PC-3 (cell line): ENCODE results near the gene MAML2. TPM values are rescaled to one million over a fixed set of nuclear protein-coding genes. Genes with fewer than 3 reads are reported as not detected.

Experiments used
- ATAC-seq: fragments of 200-7000 bp; cut with Tn5 transposase; 2 replicates; pipeline ENCODE4 v1.9.1; 2020; ENCODE audit warnings: mild to moderate bottlenecking, moderate library complexity
- BruUV-seq: library from RNA; stranded (reverse); fragments of 400-500 nt; replicated peaks from 2 replicates; lab custom pipeline; 2021; lab: Mats Ljungman, UMichigan
- CTCF ChIA-PET: fragments of 300-600 bp; sonication (Branson Sonifier 250); formaldehyde crosslinking; loops from one replicate; lab custom pipeline; 2022; ENCODE audit warnings: antibody characterized with exemption; lab: Charles Lee
- POLR2A ChIA-PET: fragments of 300-600 bp; sonication (Branson Sonifier 250); formaldehyde crosslinking; loops from one replicate; lab custom pipeline; 2022; ENCODE audit warnings: antibody characterized with exemption; ENCODE audit not compliant: unreplicated experiment; lab: Charles Lee
- DNase-seq: peaks from one replicate; pipeline ENCODE4 v3.0.0-alpha.2; 2015
- H2AFZ ChIP-seq: fragments of 300-600 bp; sonication (generic); 2 replicates; pipeline ENCODE4 v1.6.0; 2016; ENCODE audit warnings: antibody characterized with exemption, low read length
- H3F3A ChIP-seq: fragments of 300-600 bp; sonication (generic); one replicate; pipeline ENCODE4 v1.6.0; 2017; ENCODE audit warnings: antibody characterized with exemption, low read length, control low read depth, mild to moderate bottlenecking; ENCODE audit not compliant: unreplicated experiment
- H3K27ac ChIP-seq: fragments of 300-600 bp; sonication (generic); 2 replicates; pipeline ENCODE4 v1.5.1; 2016; ENCODE audit warnings: mild to moderate bottlenecking, low read length
- H3K27me3 ChIP-seq: fragments of 300-600 bp; sonication (generic); 2 replicates; pipeline ENCODE4 v1.6.1; 2016; ENCODE audit warnings: low read length, mixed read lengths
- H3K36me3 ChIP-seq: fragments of 300-600 bp; sonication (generic); 2 replicates; pipeline ENCODE4 v1.6.1; 2016; ENCODE audit warnings: low read depth, mixed run types, low read length, mixed read lengths
- H3K4me1 ChIP-seq: fragments of 300-600 bp; sonication (generic); 2 replicates; pipeline ENCODE4 v1.5.1; 2016; ENCODE audit warnings: low read length; ENCODE audit not compliant: insufficient read depth
- H3K4me2 ChIP-seq: fragments of 300-600 bp; sonication (generic); 2 replicates; pipeline ENCODE4 v1.6.0; 2016; ENCODE audit warnings: low read length
- H3K4me3 ChIP-seq: fragments of 300-600 bp; sonication (generic); 2 replicates; pipeline ENCODE4 v1.5.1; 2016; ENCODE audit warnings: mild to moderate bottlenecking, low read length, mixed read lengths
- H3K79me2 ChIP-seq: fragments of 300-600 bp; sonication (generic); 2 replicates; pipeline ENCODE4 v1.6.1; 2017; ENCODE audit warnings: low read length, mixed read lengths
- H3K9ac ChIP-seq: fragments of 300-600 bp; sonication (generic); 2 replicates; pipeline ENCODE4 v1.6.0; 2016; ENCODE audit warnings: mild to moderate bottlenecking, low read length
- H3K9me2 ChIP-seq: fragments of 300-600 bp; sonication (generic); replicated peaks from 2 replicates; pipeline ENCODE4 v1.6.1; 2016; ENCODE audit warnings: mixed run types, low read length, mixed read lengths
- H3K9me3 ChIP-seq: fragments of 300-600 bp; sonication (generic); 2 replicates; pipeline ENCODE4 v1.6.1; 2016; ENCODE audit warnings: low read length, mixed read lengths
- H4K20me1 ChIP-seq: fragments of 300-600 bp; sonication (generic); 2 replicates; pipeline ENCODE4 v1.6.1; 2016; ENCODE audit warnings: low read length, mixed read lengths
- EZH2 ChIP-seq: fragments of 300-600 bp; sonication (generic); IDR thresholded peaks from one replicate; pipeline ENCODE4 v1.6.1; 2017; ENCODE audit warnings: antibody characterized with exemption, mild to moderate bottlenecking, low read length; ENCODE audit not compliant: unreplicated experiment
- EZH2phosphoT487 ChIP-seq: fragments of 300-600 bp; sonication (generic); IDR thresholded peaks from 2 replicates; pipeline ENCODE4 v1.6.1; 2018; ENCODE audit warnings: mild to moderate bottlenecking, antibody characterized with exemption, low read length, borderline replicate concordance
- intact Hi-C: fragments of 100-400 bp; cut with micrococcal nuclease; formaldehyde crosslinking; loops from 2 replicates; pipeline ENCODE4 v1.9.0; 2023
- total RNA-seq: library from RNA; depleted of rRNA; stranded (reverse); fragments of >200 nt; gene quantifications from 2 replicates; pipeline ENCODE4 v1.2.3, GENCODE V29; 2014
- TF ChIP-seq, protein P1 (sequence below): fragments of 300-600 bp; sonication (generic); conservative IDR thresholded peaks from 2 replicates; pipeline ENCODE4 v1.5.1; 2017; ENCODE audit warnings: antibody characterized with exemption, low read depth, mild to moderate bottlenecking, low read length

The MAML2 gene
- total RNA-seq, 1 experiment from 2014 or later = 10.9 TPM

GRCh38 chr11:96214777-96215109 is 128.3 kb downstream of the MAML2 start:
- H3K36me3 ChIP-seq = no peaks in the 10 kb centered on the region
- no peaks in the 10 kb centered on the region for H3F3A ChIP-seq
- no peaks in the 10 kb centered on the region for H3K79me2 ChIP-seq
- no peak overlapping the region for H3K4me2 ChIP-seq
- H3K4me1 ChIP-seq = peaks cover 38% of the 10 kb centered on the region
- no peak overlapping the region for H2AFZ ChIP-seq
- POLR2A ChIA-PET = interaction anchor here (0.7 to 1.2 kb wide), 2 partner anchors 32 to 46 kb away, joined by 3 to 13 read pairs; no protein-coding TSS in a partner anchor
- TF ChIP-seq EZH2 (no peak), EZH2phosphoT487 (no peak)
- TF ChIP-seq, protein P1, sequence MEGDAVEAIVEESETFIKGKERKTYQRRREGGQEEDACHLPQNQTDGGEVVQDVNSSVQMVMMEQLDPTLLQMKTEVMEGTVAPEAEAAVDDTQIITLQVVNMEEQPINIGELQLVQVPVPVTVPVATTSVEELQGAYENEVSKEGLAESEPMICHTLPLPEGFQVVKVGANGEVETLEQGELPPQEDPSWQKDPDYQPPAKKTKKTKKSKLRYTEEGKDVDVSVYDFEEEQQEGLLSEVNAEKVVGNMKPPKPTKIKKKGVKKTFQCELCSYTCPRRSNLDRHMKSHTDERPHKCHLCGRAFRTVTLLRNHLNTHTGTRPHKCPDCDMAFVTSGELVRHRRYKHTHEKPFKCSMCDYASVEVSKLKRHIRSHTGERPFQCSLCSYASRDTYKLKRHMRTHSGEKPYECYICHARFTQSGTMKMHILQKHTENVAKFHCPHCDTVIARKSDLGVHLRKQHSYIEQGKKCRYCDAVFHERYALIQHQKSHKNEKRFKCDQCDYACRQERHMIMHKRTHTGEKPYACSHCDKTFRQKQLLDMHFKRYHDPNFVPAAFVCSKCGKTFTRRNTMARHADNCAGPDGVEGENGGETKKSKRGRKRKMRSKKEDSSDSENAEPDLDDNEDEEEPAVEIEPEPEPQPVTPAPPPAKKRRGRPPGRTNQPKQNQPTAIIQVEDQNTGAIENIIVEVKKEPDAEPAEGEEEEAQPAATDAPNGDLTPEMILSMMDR = no peak
- no peaks in the 10 kb centered on the region for H3K9me3 ChIP-seq
- no peak; the same call in 1 of the 2 replicates for ATAC-seq
- no peaks in the 10 kb centered on the region for H3K27me3 ChIP-seq
- DNase-seq = no peak
- peak overlapping the region; percentile 81 for H3K27ac ChIP-seq
- H3K9me2 ChIP-seq = no peaks in the 10 kb centered on the region; the same call in 1 of the 2 replicates
- peak overlapping the region; percentile 3; the same call in 1 of the 2 replicates for H3K9ac ChIP-seq
- no TSS peak for BruUV-seq
- no peak overlapping the region for H3K4me3 ChIP-seq
- CTCF ChIA-PET = interaction anchor here (1.9 kb wide), 1 partner anchor 128 kb away, joined by 7 read pairs; the partner anchor contains the start of gene MAML2
- no peaks in the 10 kb centered on the region for H4K20me1 ChIP-seq
- intact Hi-C loops = loop anchor here (5.0 kb wide), 1 partner anchor 48 kb away; no protein-coding TSS in a partner anchor

GRCh38 chr11:96213500-96213899 is 129.5 kb downstream of the MAML2 start:
- Histone ChIP-seq H3K4me2 (peak overlapping the region; percentile 63), H3K36me3 (no peaks in the 10 kb centered on the region), H3F3A (no peaks in the 10 kb centered on the region), H2AFZ (no peak overlapping the region), H3K4me3 (no peak overlapping the region), H3K27me3 (no peaks in the 10 kb centered on the region), H3K9me2 (no peaks in the 10 kb centered on the region; the same call in 1 of the 2 replicates), H4K20me1 (no peaks in the 10 kb centered on the region), H3K9me3 (no peaks in the 10 kb centered on the region), H3K9ac (peak overlapping the region; percentile 53), H3K4me1 (peaks cover 42% of the 10 kb centered on the region), H3K79me2 (no peaks in the 10 kb centered on the region), H3K27ac (peak overlapping the region; percentile 81)
- ChIA-PET CTCF (interaction anchor here (0.6 to 1.9 kb wide), 3 partner anchors 46 to 157 kb away, joined by 3 to 12 read pairs (median 7); partner anchors contain the start of gene MAML2), POLR2A (no interaction called here)
- peak; percentile 69 for DNase-seq
- TF ChIP-seq EZH2 (no peak), EZH2phosphoT487 (no peak)
- TF ChIP-seq, protein P1 = no peak
- no TSS peak for BruUV-seq
- intact Hi-C loops = loop anchor here (5.0 kb wide), 1 partner anchor 49 kb away; no protein-coding TSS in a partner anchor
- peak; percentile 52 for ATAC-seq

GRCh38 chr11:96211436-96211835 is 131.6 kb downstream of the MAML2 start:
- ChIA-PET POLR2A (interaction anchor here (0.6 kb wide), 1 partner anchor 73 kb away, joined by 3 read pairs; no protein-coding TSS in a partner anchor), CTCF (no interaction called here)
- H3K4me3 ChIP-seq = no peak overlapping the region
- no peak overlapping the region for H2AFZ ChIP-seq
- BruUV-seq = no TSS peak
- H3K79me2 ChIP-seq = no peaks in the 10 kb centered on the region
- no peaks in the 10 kb centered on the region for H3K27me3 ChIP-seq
- no peak overlapping the region for H3K4me2 ChIP-seq
- H3K9me2 ChIP-seq = no peaks in the 10 kb centered on the region; the same call in 1 of the 2 replicates
- peaks cover 14% of the 10 kb centered on the region for H3F3A ChIP-seq
- TF ChIP-seq, protein P1 = no peak
- no peak for TF ChIP-seq EZH2phosphoT487
- TF ChIP-seq EZH2 = no peak
- no peaks in the 10 kb centered on the region for H4K20me1 ChIP-seq
- no peaks in the 10 kb centered on the region for H3K36me3 ChIP-seq
- H3K9me3 ChIP-seq = no peaks in the 10 kb centered on the region
- ATAC-seq = no peak
- peaks cover 63% of the 10 kb centered on the region for H3K4me1 ChIP-seq
- intact Hi-C loops = loop anchor here (5.0 kb wide), 1 partner anchor 51 kb away; no protein-coding TSS in a partner anchor
- H3K27ac ChIP-seq = no peak overlapping the region
- DNase-seq = no peak
- no peak overlapping the region for H3K9ac ChIP-seq
